ENCODE data around the gene CNFN.

- TF ChIP-seq CTCF (IDR thresholded peaks at IDR 0.05; ENCODE audit: low read depth, low read length) (no peak), POLR2A (IDR thresholded peaks at IDR 0.05; ENCODE audit: extremely low read depth, insufficient read length) (no peak)
These were observed 44.8 kb downstream of the CNFN start for GRCh38 chr19:42345191-42345812.
